Erythroblast (primary cell): ENCODE results near the gene RYR1.

Experiments
- GATA1 ChIP-seq: IDR thresholded peaks from 2 replicates; pipeline ENCODE4 v1.6.1; 2011; ENCODE audit warnings: low read depth, mild to moderate bottlenecking, control low read depth, low read length, moderate library complexity
- POLR2A ChIP-seq: IDR thresholded peaks from 2 replicates; pipeline ENCODE4 v1.6.1; 2011; ENCODE audit warnings: mild to moderate bottlenecking, low read length

GRCh38 chr19:38564981-38565690 lies 131.6 kb downstream of the RYR1 start:
- TF ChIP-seq POLR2A (no peak), GATA1 (no peak)
